ENCODE data around the gene RHNO1. TPM values are rescaled to one million over a fixed set of nuclear protein-coding genes. Genes with fewer than 3 reads are reported as not detected.

RHNO1 gene
- total and polyA plus RNA-seq, 12 donors = 2.5 to 10.9 (median 6.9) TPM

- Histone ChIP-seq H3K4me3 (no peak overlapping the region), H3K9me3 (no peaks in the 10 kb centered on the region), H3K27me3 (no peaks in the 10 kb centered on the region), H3K27ac (no peak overlapping the region), H3K36me3 (peaks cover 0 to 6% (median 0%) of the 10 kb centered on the region in 9 donors), H3K4me1 (peaks cover 0 to 27% (median 17%) of the 10 kb centered on the region in 9 donors)
- intact Hi-C loops (cut with DNase I) = no loop called here
- WGBS, 2 donors = 65 to 73% methylated on average over 2 of the region's 2 CpGs
- DNase-seq (no peak), ATAC-seq (no peak)
- no peak for TF ChIP-seq CTCF (IDR thresholded peaks at IDR 0.05)
These were observed 18.0 kb downstream of the RHNO1 start for GRCh38 chr12:2895051-2895451.

- DNase-seq (no peak), ATAC-seq (no peak)
- Histone ChIP-seq H3K4me1 (peaks cover 0 to 23% (median 13%) of the 10 kb centered on the region in 9 donors), H3K27ac (no peak overlapping the region), H3K9me3 (no peaks in the 10 kb centered on the region), H3K27me3 (no peaks in the 10 kb centered on the region), H3K4me3 (no peak overlapping the region), H3K36me3 (peaks cover 0 to 6% (median 0%) of the 10 kb centered on the region in 9 donors)
- TF ChIP-seq CTCF (IDR thresholded peaks at IDR 0.05) = no peak
- intact Hi-C loops (cut with DNase I) = no loop called here
- 81 to 87% methylated on average over 2 of the region's 2 CpGs for WGBS, 2 donors
These were observed 18.5 kb downstream of the RHNO1 start for GRCh38 chr12:2895511-2895910.

GRCh38 chr12:2897418-2897817, 20.4 kb downstream of the RHNO1 start:
- DNase-seq (no peak), ATAC-seq (no peak)
- Histone ChIP-seq H3K9me3 (no peaks in the 10 kb centered on the region), H3K4me1 (peaks cover 0 to 21% (median 13%) of the 10 kb centered on the region in 9 donors), H3K27me3 (no peaks in the 10 kb centered on the region), H3K27ac (no peak overlapping the region), H3K36me3 (peaks cover 0 to 6% (median 0%) of the 10 kb centered on the region in 9 donors), H3K4me3 (no peak overlapping the region)
- WGBS, 2 donors = 98 to 100% methylated on average over 5 of the region's 5 CpGs
- intact Hi-C loops (cut with DNase I) = no loop called here
- TF ChIP-seq CTCF (IDR thresholded peaks at IDR 0.05) = no peak

GRCh38 chr12:2900642-2901041, 23.6 kb downstream of the RHNO1 start:
- intact Hi-C loops (cut with DNase I) = no loop called here
- 95% methylated on average over 8 of the region's 8 CpGs for WGBS, 2 donors

More at GRCh38 chr12:2900642-2901041, 23.6 kb downstream of the RHNO1 start:
- no peak for DNase-seq
- TF ChIP-seq CTCF (IDR thresholded peaks at IDR 0.05) = no peak
- H3K27me3 ChIP-seq = no peaks in the 10 kb centered on the region
- peaks cover 0 to 6% (median 0%) of the 10 kb centered on the region in 9 donors for H3K36me3 ChIP-seq
- H3K27ac ChIP-seq = no peak overlapping the region
- no peak overlapping the region for H3K4me3 ChIP-seq
- H3K4me1 ChIP-seq = peaks cover 0 to 20% (median 11%) of the 10 kb centered on the region in 9 donors
- H3K9me3 ChIP-seq = no peaks in the 10 kb centered on the region
- no peak for ATAC-seq

Measured in heart right ventricle (tissue), 16 donors.